MM.1S (cell line): ENCODE results near the gene REN.

Source experiments
- DNase-seq: peaks from one replicate; pipeline ENCODE4 v3.0.0-alpha.2; 2015
- H2AFZ ChIP-seq: fragments of 300-600 bp; sonication (generic); 2 replicates; pipeline ENCODE4 v1.6.0; 2016; ENCODE audit warnings: antibody characterized with exemption, low read length
- H3F3A ChIP-seq: fragments of 300-600 bp; sonication (generic); 2 replicates; pipeline ENCODE4 v1.6.1; 2016; ENCODE audit warnings: mild to moderate bottlenecking, antibody characterized with exemption, low read length, moderate library complexity, mixed read lengths; ENCODE audit not compliant: insufficient read depth
- H3K27ac ChIP-seq: fragments of 300-600 bp; sonication (generic); 2 replicates; pipeline ENCODE4 v1.5.1; 2016; ENCODE audit warnings: mild to moderate bottlenecking, low read length
- H3K27me3 ChIP-seq: fragments of 300-600 bp; sonication (generic); replicated peaks from 2 replicates; pipeline ENCODE4 v1.6.0; 2016; ENCODE audit warnings: low read length; ENCODE audit not compliant: insufficient read depth
- H3K36me3 ChIP-seq: fragments of 300-600 bp; sonication (generic); replicated peaks from 2 replicates; pipeline ENCODE4 v1.6.1; 2016; ENCODE audit warnings: mild to moderate bottlenecking, low read length, mixed read lengths; ENCODE audit not compliant: insufficient read depth
- H3K4me1 ChIP-seq: fragments of 300-600 bp; sonication (generic); 2 replicates; pipeline ENCODE4 v1.6.1; 2016; ENCODE audit warnings: low read length, mixed read lengths
- H3K4me2 ChIP-seq: fragments of 300-600 bp; sonication (generic); 2 replicates; pipeline ENCODE4 v1.6.0; 2016; ENCODE audit warnings: low read depth, low read length
- H3K4me3 ChIP-seq: fragments of 300-600 bp; sonication (generic); 2 replicates; pipeline ENCODE4 v1.5.1; 2016; ENCODE audit warnings: low read length, mixed read lengths
- H3K79me2 ChIP-seq: fragments of 300-600 bp; sonication (generic); 2 replicates; pipeline ENCODE4 v1.6.1; 2016; ENCODE audit warnings: mixed run types, low read length, mixed read lengths
- H3K9ac ChIP-seq: fragments of 300-600 bp; sonication (generic); 2 replicates; pipeline ENCODE4 v1.6.1; 2016; ENCODE audit warnings: low read length, mixed read lengths
- H3K9me2 ChIP-seq: fragments of 300-600 bp; sonication (generic); replicated peaks from 2 replicates; pipeline ENCODE4 v1.6.1; 2016; ENCODE audit warnings: mild to moderate bottlenecking, low read length, mixed read lengths; ENCODE audit not compliant: insufficient read depth
- H3K9me3 ChIP-seq: fragments of 300-600 bp; sonication (generic); replicated peaks from 2 replicates; pipeline ENCODE4 v1.6.1; 2016; ENCODE audit warnings: mild to moderate bottlenecking, low read length, mixed read lengths; ENCODE audit not compliant: insufficient read depth
- H4K20me1 ChIP-seq: fragments of 300-600 bp; sonication (generic); 2 replicates; pipeline ENCODE4 v1.6.1; 2016; ENCODE audit warnings: mild to moderate bottlenecking, low read length, moderate library complexity, mixed read lengths; ENCODE audit not compliant: insufficient read depth
- EZH2 ChIP-seq: fragments of 300-600 bp; sonication (generic); optimal IDR thresholded peaks from 2 replicates; pipeline ENCODE3; 2017; ENCODE audit warnings: low read depth, mild to moderate bottlenecking, antibody characterized with exemption, low read length, mixed read lengths
- EZH2phosphoT487 ChIP-seq: fragments of 300-600 bp; sonication (generic); IDR thresholded peaks from 2 replicates; pipeline ENCODE4 v1.6.1; 2018; ENCODE audit warnings: antibody characterized with exemption, low read length
- TF ChIP-seq, protein P1 (sequence below): fragments of 300-600 bp; sonication (generic); IDR thresholded peaks from 2 replicates; pipeline ENCODE4 v1.5.1; 2016; ENCODE audit warnings: antibody characterized with exemption, low read length, mixed read lengths

The REN gene

GRCh38 chr1:204174958-204175357, 8.8 kb upstream of the REN start:
- no peak overlapping the region for H2AFZ ChIP-seq
- no peak overlapping the region for H3K27ac ChIP-seq
- no peaks in the 10 kb centered on the region for H3F3A ChIP-seq
- H3K4me2 ChIP-seq = no peak overlapping the region
- peaks cover 8% of the 10 kb centered on the region; the same call in 1 of the 2 replicates for H3K27me3 ChIP-seq
- no peaks in the 10 kb centered on the region for H4K20me1 ChIP-seq
- H3K79me2 ChIP-seq = no peaks in the 10 kb centered on the region
- H3K9me3 ChIP-seq = no peaks in the 10 kb centered on the region
- no peak overlapping the region for H3K9ac ChIP-seq
- H3K36me3 ChIP-seq = no peaks in the 10 kb centered on the region
- DNase-seq = no peak
- no peak overlapping the region for H3K4me3 ChIP-seq
- no peaks in the 10 kb centered on the region for H3K9me2 ChIP-seq
- TF ChIP-seq EZH2 = no peak
- TF ChIP-seq EZH2phosphoT487 = no peak
- TF ChIP-seq, protein P1, sequence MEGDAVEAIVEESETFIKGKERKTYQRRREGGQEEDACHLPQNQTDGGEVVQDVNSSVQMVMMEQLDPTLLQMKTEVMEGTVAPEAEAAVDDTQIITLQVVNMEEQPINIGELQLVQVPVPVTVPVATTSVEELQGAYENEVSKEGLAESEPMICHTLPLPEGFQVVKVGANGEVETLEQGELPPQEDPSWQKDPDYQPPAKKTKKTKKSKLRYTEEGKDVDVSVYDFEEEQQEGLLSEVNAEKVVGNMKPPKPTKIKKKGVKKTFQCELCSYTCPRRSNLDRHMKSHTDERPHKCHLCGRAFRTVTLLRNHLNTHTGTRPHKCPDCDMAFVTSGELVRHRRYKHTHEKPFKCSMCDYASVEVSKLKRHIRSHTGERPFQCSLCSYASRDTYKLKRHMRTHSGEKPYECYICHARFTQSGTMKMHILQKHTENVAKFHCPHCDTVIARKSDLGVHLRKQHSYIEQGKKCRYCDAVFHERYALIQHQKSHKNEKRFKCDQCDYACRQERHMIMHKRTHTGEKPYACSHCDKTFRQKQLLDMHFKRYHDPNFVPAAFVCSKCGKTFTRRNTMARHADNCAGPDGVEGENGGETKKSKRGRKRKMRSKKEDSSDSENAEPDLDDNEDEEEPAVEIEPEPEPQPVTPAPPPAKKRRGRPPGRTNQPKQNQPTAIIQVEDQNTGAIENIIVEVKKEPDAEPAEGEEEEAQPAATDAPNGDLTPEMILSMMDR = no peak
- no peaks in the 10 kb centered on the region for H3K4me1 ChIP-seq

DNA sequence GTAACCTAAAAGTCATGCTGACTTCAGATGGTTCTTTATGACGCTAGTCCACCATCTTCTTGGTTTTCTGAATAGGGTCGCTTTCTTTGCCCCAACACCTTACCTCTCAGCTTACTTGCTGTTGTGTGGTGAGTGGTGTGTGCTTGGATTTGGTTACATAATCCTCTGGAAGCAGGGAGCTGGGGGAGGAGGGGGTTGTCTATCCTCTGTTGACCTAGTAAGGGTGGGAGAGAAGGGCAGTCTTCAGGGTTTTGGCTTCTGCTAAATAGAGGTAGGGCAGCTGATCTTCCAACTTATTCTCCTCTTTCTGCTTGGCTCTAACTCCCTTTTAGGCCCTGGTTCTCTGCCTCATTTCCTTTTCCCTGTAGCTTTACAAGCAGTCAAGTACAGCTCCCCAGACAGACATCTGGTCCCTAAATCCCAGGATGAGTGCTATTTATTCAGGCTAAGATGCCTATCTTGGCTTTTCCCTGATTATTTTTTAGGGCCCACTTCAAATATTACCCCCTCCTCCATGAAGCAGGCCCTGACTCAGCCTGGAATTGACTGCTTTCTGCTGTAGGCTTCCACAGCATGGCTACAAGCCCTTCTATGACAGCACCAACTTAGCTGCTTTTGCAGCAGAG, 6.4 kb upstream of the REN start:
- H3K9me3 ChIP-seq = no peaks in the 10 kb centered on the region
- H3K4me1 ChIP-seq = no peaks in the 10 kb centered on the region
- H3K4me2 ChIP-seq = no peak overlapping the region
- H3K4me3 ChIP-seq = no peak overlapping the region
- peaks cover 6% of the 10 kb centered on the region; the same call in 1 of the 2 replicates for H3K27me3 ChIP-seq
- TF ChIP-seq, protein P1 = no peak
- no peak for TF ChIP-seq EZH2
- no peak for TF ChIP-seq EZH2phosphoT487
- H3K27ac ChIP-seq = no peak overlapping the region
- no peaks in the 10 kb centered on the region for H3K36me3 ChIP-seq
- H4K20me1 ChIP-seq = no peaks in the 10 kb centered on the region
- no peak for DNase-seq
- no peak overlapping the region for H2AFZ ChIP-seq
- H3K79me2 ChIP-seq = no peaks in the 10 kb centered on the region
- no peaks in the 10 kb centered on the region for H3K9me2 ChIP-seq
- no peaks in the 10 kb centered on the region for H3F3A ChIP-seq
- no peak overlapping the region for H3K9ac ChIP-seq

- Histone ChIP-seq H3K4me2 (no peak overlapping the region), H3K9ac (no peak overlapping the region)
Measured at GRCh38 chr1:204171751-204172178, 5.6 kb upstream of the REN start.

More at GRCh38 chr1:204171751-204172178, 5.6 kb upstream of the REN start:
- no peak overlapping the region for H2AFZ ChIP-seq
- H3K9me2 ChIP-seq = no peaks in the 10 kb centered on the region
- H3K36me3 ChIP-seq = no peaks in the 10 kb centered on the region
- H3K9me3 ChIP-seq = no peaks in the 10 kb centered on the region
- H3K27ac ChIP-seq = no peak overlapping the region
- no peak for DNase-seq
- H4K20me1 ChIP-seq = no peaks in the 10 kb centered on the region
- no peak overlapping the region for H3K4me3 ChIP-seq
- no peak for TF ChIP-seq EZH2phosphoT487
- TF ChIP-seq EZH2 = no peak
- TF ChIP-seq, protein P1 = no peak
- peaks cover 11% of the 10 kb centered on the region; the same call in 1 of the 2 replicates for H3K27me3 ChIP-seq
- H3F3A ChIP-seq = no peaks in the 10 kb centered on the region
- H3K79me2 ChIP-seq = no peaks in the 10 kb centered on the region
- no peaks in the 10 kb centered on the region for H3K4me1 ChIP-seq
